H9 (cell line): Measurements from ENCODE around the gene ING5. TPM values are rescaled to one million over a fixed set of nuclear protein-coding genes. Genes with fewer than 3 reads are reported as not detected.

Experiments used
- DNase-seq: peaks from one replicate; pipeline ENCODE4 v3.0.0-alpha.2; 2017
- H2AFZ ChIP-seq: one replicate; pipeline ENCODE4 v1.6.1; 2013; ENCODE audit warnings: mild to moderate bottlenecking, low read length, control low read depth, moderate library complexity
- H2AK5ac ChIP-seq: 2 replicates; pipeline ENCODE4 v1.6.1; 2013; ENCODE audit warnings: low read length, control low read depth, mixed read lengths; ENCODE audit not compliant: insufficient read length
- H2BK120ac ChIP-seq: one replicate; pipeline ENCODE4 v1.6.1; 2013; ENCODE audit warnings: low read depth, mild to moderate bottlenecking, low read length, control low read depth, inconsistent platforms; ENCODE audit not compliant: poor library complexity, severe bottlenecking
- H2BK12ac ChIP-seq: 2 replicates; pipeline ENCODE4 v1.6.1; 2013; ENCODE audit warnings: low read length, control low read depth, mixed read lengths, low read depth; ENCODE audit not compliant: insufficient read length
- H2BK15ac ChIP-seq: 2 replicates; pipeline ENCODE4 v1.6.1; 2013; ENCODE audit warnings: low read depth, low read length, control low read depth
- H2BK20ac ChIP-seq: one replicate; pipeline ENCODE4 v1.6.1; 2013; ENCODE audit warnings: low read depth, mild to moderate bottlenecking, low read length, control low read depth, inconsistent platforms; ENCODE audit not compliant: poor library complexity, severe bottlenecking
- H2BK5ac ChIP-seq: 2 replicates; pipeline ENCODE4 v1.6.1; 2013; ENCODE audit warnings: low read length, control low read depth, mixed read lengths; ENCODE audit not compliant: insufficient read length
- H3K14ac ChIP-seq: 2 replicates; pipeline ENCODE4 v1.6.1; 2013; ENCODE audit warnings: low read length, control low read depth; ENCODE audit not compliant: insufficient read depth
- H3K18ac ChIP-seq: 2 replicates; pipeline ENCODE4 v1.6.1; 2013; ENCODE audit warnings: low read depth, mild to moderate bottlenecking, mixed read lengths, low read length, control low read depth; ENCODE audit not compliant: insufficient read length
- H3K23ac ChIP-seq: 2 replicates; pipeline ENCODE4 v1.6.1; 2013; ENCODE audit warnings: low read length, control low read depth, mixed read lengths, low read depth; ENCODE audit not compliant: insufficient read length
- H3K23me2 ChIP-seq: 2 replicates; pipeline ENCODE4 v1.6.1; 2013; ENCODE audit warnings: low read depth, mild to moderate bottlenecking, mixed read lengths, low read length, control low read depth; ENCODE audit not compliant: insufficient read length, poor library complexity, severe bottlenecking
- H3K27ac ChIP-seq: 2 replicates; pipeline ENCODE4 v1.5.1; 2013; ENCODE audit warnings: low read length, control low read depth, mixed read lengths, low read depth; ENCODE audit not compliant: insufficient read length
- H3K27me3 ChIP-seq: 2 replicates; pipeline ENCODE4 v1.6.1; 2013; ENCODE audit warnings: low read length, control low read depth, inconsistent platforms; ENCODE audit not compliant: insufficient read depth
- H3K4ac ChIP-seq: 2 replicates; pipeline ENCODE4 v1.6.1; 2013; ENCODE audit warnings: low read depth, mild to moderate bottlenecking, control low read depth, inconsistent platforms, low read length, moderate library complexity
- H3K4me1 ChIP-seq: 2 replicates; pipeline ENCODE4 v1.6.1; 2013; ENCODE audit warnings: low read length, control low read depth, inconsistent platforms; ENCODE audit not compliant: insufficient read depth
- H3K4me2 ChIP-seq: 2 replicates; pipeline ENCODE4 v1.6.1; 2013; ENCODE audit warnings: low read length, control low read depth, mixed read lengths; ENCODE audit not compliant: insufficient read length, insufficient read depth
- H3K56ac ChIP-seq: 2 replicates; pipeline ENCODE4 v1.6.1; 2013; ENCODE audit warnings: low read depth, mild to moderate bottlenecking, mixed read lengths, low read length, control low read depth; ENCODE audit not compliant: insufficient read length
- H3K79me1 ChIP-seq: 2 replicates; pipeline ENCODE4 v1.6.1; 2013; ENCODE audit warnings: low read depth, mild to moderate bottlenecking, moderate library complexity, low read length, control low read depth, inconsistent platforms; ENCODE audit not compliant: insufficient read depth, poor library complexity, severe bottlenecking
- H3K79me2 ChIP-seq: 2 replicates; pipeline ENCODE4 v1.6.1; 2013; ENCODE audit warnings: low read length, control low read depth, inconsistent platforms; ENCODE audit not compliant: insufficient read depth
- H3K9ac ChIP-seq: 2 replicates; pipeline ENCODE4 v1.6.1; 2013; ENCODE audit warnings: low read length, control low read depth, mixed read lengths; ENCODE audit not compliant: insufficient read length; ENCODE audit errors: extremely low read depth
- H3K9me3 ChIP-seq: one replicate; pipeline ENCODE4 v1.6.1; 2013; ENCODE audit warnings: low read depth, low read length, inconsistent platforms; ENCODE audit not compliant: control insufficient read depth
- H3T11ph ChIP-seq: one replicate; pipeline ENCODE4 v1.6.1; 2013; ENCODE audit warnings: mild to moderate bottlenecking, low read length, control low read depth, inconsistent platforms
- H4K20me1 ChIP-seq: one replicate; pipeline ENCODE4 v1.6.1; 2013; ENCODE audit not compliant: control insufficient read depth, insufficient read length, insufficient read depth
- H4K5ac ChIP-seq: 2 replicates; pipeline ENCODE4 v1.6.1; 2013; ENCODE audit warnings: low read depth, mild to moderate bottlenecking, mixed read lengths, low read length, control low read depth; ENCODE audit not compliant: insufficient read length
- H4K8ac ChIP-seq: replicated peaks from 2 replicates; pipeline ENCODE4 v1.6.1; 2013; ENCODE audit warnings: low read length, control low read depth, mixed read lengths, low read depth; ENCODE audit not compliant: insufficient read length
- H4K91ac ChIP-seq: 2 replicates; pipeline ENCODE4 v1.6.1; 2013; ENCODE audit warnings: low read depth, mild to moderate bottlenecking, moderate library complexity, mixed read lengths, low read length, control low read depth; ENCODE audit not compliant: insufficient read length
- H3K27ac Mint-ChIP-seq, 3 experiments: 2 replicates in 2 of 3; 3 replicates in 1 of 3; pipeline ENCODE4 v1.8.0; 2020 to 2021; ENCODE audit warnings: mixed read lengths in 3 of 3, mild to moderate bottlenecking in 1 of 3, moderate library complexity in 1 of 3
- H3K27me3 Mint-ChIP-seq: 2 replicates; pipeline ENCODE4 v1.8.0; 2021; ENCODE audit warnings: low read depth, mild to moderate bottlenecking, moderate library complexity, mixed read lengths
- H3K36me3 Mint-ChIP-seq, 3 experiments: 2 replicates in 2 of 3; 3 replicates in 1 of 3; pipeline ENCODE4 v1.8.0; 2020 to 2021; ENCODE audit warnings: low read depth in 3 of 3, mixed read lengths in 3 of 3; ENCODE audit not compliant: insufficient read depth in 1 of 3
- H3K4me1 Mint-ChIP-seq, 2 experiments: 2 replicates each; pipeline ENCODE4 v1.8.0; 2020; ENCODE audit warnings: mixed read lengths in 2 of 2
- H3K4me3 Mint-ChIP-seq, 2 experiments: 2 replicates in 1 of 2; 3 replicates in 1 of 2; pipeline ENCODE4 v1.8.0; 2020 to 2021; ENCODE audit warnings: mild to moderate bottlenecking in 2 of 2, mixed read lengths in 2 of 2, moderate library complexity in 1 of 2
- H3K9me3 Mint-ChIP-seq, 2 experiments: 2 replicates in 1 of 2; 3 replicates in 1 of 2; pipeline ENCODE4 v1.8.0; 2020; ENCODE audit warnings: mild to moderate bottlenecking in 2 of 2, mixed read lengths in 2 of 2, moderate library complexity in 1 of 2
- WGBS: extraction: QIAGEN DNeasy Blood & Tissue Kit; methylation state at CpG from one replicate; pipeline ENCODE4 v1.1.7; 2013; ENCODE audit warnings: missing lambda C conversion rate, low lambda C conversion rate, mixed read lengths; ENCODE audit not compliant: insufficient read length; ENCODE audit errors: extremely low coverage; 5-methylcytosine and 5-hydroxymethylcytosine counted together
- total RNA-seq: library from RNA; stranded (reverse); gene quantifications from 2 replicates; pipeline ENCODE4 v1.2.1, GENCODE V29; 2021
- TF ChIP-seq, protein P1 (sequence below): fragments of 200-600 bp; sonication (generic); conservative IDR thresholded peaks from 3 replicates; pipeline ENCODE4 v1.8.0; 2021; ENCODE audit warnings: antibody characterized with exemption, mild to moderate bottlenecking

The ING5 gene
- total RNA-seq, 1 experiment from 2014 or later: 66.0 TPM

GRCh38 chr2:241768251-241768711 is 66.4 kb downstream of the ING5 start:
- Histone ChIP-seq H4K8ac (no peak overlapping the region), H2BK12ac (no peak overlapping the region), H3K27me3 (no peaks in the 10 kb centered on the region), H4K91ac (no peak overlapping the region), H3K18ac (no peak overlapping the region), H2AFZ (no peak overlapping the region), H3K23ac (no peak overlapping the region), H3K56ac (no peak overlapping the region), H3K14ac (no peak overlapping the region), H4K20me1 (no peaks in the 10 kb centered on the region), H3K4me1 (no peaks in the 10 kb centered on the region), H3K79me2 (no peaks in the 10 kb centered on the region), H3K9me3 (no peaks in the 10 kb centered on the region), H2BK20ac (no peak overlapping the region), H3T11ph (no peak overlapping the region), H2BK15ac (no peak overlapping the region), H3K23me2 (no peaks in the 10 kb centered on the region), H2AK5ac (no peak overlapping the region), H3K9ac (no peak overlapping the region), H4K5ac (no peak overlapping the region), H3K27ac (no peak overlapping the region), H2BK120ac (no peak overlapping the region), H3K4me2 (no peak overlapping the region), H2BK5ac (no peak overlapping the region), H3K4ac (no peak overlapping the region), H3K79me1 (no peaks in the 10 kb centered on the region)
- Mint-ChIP-seq H3K36me3 (no peaks in the 10 kb centered on the region; a peak in 1 of 7 replicates), H3K4me1 (peaks cover 19 to 35% of the 10 kb centered on the region in 2 experiments), H3K9me3 (no peaks in the 10 kb centered on the region), H3K27me3 (peaks cover 2% of the 10 kb centered on the region), H3K27ac (peak overlapping the region in 1 of 3 experiments; percentile 82; a peak in 1 of 7 replicates), H3K4me3 (no peak overlapping the region)
- TF ChIP-seq, protein P1, sequence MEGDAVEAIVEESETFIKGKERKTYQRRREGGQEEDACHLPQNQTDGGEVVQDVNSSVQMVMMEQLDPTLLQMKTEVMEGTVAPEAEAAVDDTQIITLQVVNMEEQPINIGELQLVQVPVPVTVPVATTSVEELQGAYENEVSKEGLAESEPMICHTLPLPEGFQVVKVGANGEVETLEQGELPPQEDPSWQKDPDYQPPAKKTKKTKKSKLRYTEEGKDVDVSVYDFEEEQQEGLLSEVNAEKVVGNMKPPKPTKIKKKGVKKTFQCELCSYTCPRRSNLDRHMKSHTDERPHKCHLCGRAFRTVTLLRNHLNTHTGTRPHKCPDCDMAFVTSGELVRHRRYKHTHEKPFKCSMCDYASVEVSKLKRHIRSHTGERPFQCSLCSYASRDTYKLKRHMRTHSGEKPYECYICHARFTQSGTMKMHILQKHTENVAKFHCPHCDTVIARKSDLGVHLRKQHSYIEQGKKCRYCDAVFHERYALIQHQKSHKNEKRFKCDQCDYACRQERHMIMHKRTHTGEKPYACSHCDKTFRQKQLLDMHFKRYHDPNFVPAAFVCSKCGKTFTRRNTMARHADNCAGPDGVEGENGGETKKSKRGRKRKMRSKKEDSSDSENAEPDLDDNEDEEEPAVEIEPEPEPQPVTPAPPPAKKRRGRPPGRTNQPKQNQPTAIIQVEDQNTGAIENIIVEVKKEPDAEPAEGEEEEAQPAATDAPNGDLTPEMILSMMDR: no peak
- WGBS: no CpG with 5 or more reads among the region's 29 CpGs
- no peak for DNase-seq
